Measurements from ENCODE around the gene WNT5B. TPM values are rescaled to one million over a fixed set of nuclear protein-coding genes. Genes with fewer than 3 reads are reported as not detected.

WNT5B gene
- total and polyA plus RNA-seq, 4 donors: 0.88 to 11.2 (median 2.8) TPM

- whole genome bisulfite sequencing, 2 donors: 91 to 92% methylated on average over 39 to 40 of the region's 40 CpGs
- intact Hi-C loops (cut with DNase I): no loop called here
- Histone ChIP-seq H3K27ac (ENCODE audit: low read depth in 1 of 2, low read length in 2 of 2) (no peak overlapping the region), H3K36me3 (ENCODE audit: control insufficient read depth in 1 of 2, insufficient read depth in 2 of 2, low read length in 1 of 2) (no peaks in the 10 kb centered on the region), H3K4me3 (ENCODE audit: low read length in 2 of 2) (no peak overlapping the region), H3K9me3 (ENCODE audit: control insufficient read depth, low read length) (no peaks in the 10 kb centered on the region), H3K27me3 (ENCODE audit: control insufficient read depth in 1 of 2, insufficient read depth in 2 of 2, low read length in 1 of 2) (no peaks in the 10 kb centered on the region), H3K4me1 (ENCODE audit: control insufficient read depth in 1 of 2, insufficient read depth in 2 of 2, low read length in 2 of 2) (no peaks in the 10 kb centered on the region)
- DNase-seq (no peak), ATAC-seq (ENCODE audit: low FRiP score) (no peak)
Observed at GRCh38 chr12:1639538-1639937, 10.5 kb downstream of the WNT5B start.

GRCh38 chr12:1640328-1641234 lies 11.6 kb downstream of the WNT5B start:
- no peaks in the 10 kb centered on the region for H3K9me3 ChIP-seq (ENCODE audit: control insufficient read depth, low read length)
- DNase-seq (no peak), ATAC-seq (ENCODE audit: low FRiP score) (no peak)
- no peaks in the 10 kb centered on the region for H3K27me3 ChIP-seq (ENCODE audit: control insufficient read depth in 1 of 2, insufficient read depth in 2 of 2, low read length in 1 of 2)
- H3K4me3 ChIP-seq (ENCODE audit: low read length in 2 of 2): no peak overlapping the region
- no peak overlapping the region for H3K27ac ChIP-seq (ENCODE audit: low read depth in 1 of 2, low read length in 2 of 2)
- no peaks in the 10 kb centered on the region for H3K4me1 ChIP-seq (ENCODE audit: control insufficient read depth in 1 of 2, insufficient read depth in 2 of 2, low read length in 2 of 2)
- H3K36me3 ChIP-seq (ENCODE audit: control insufficient read depth in 1 of 2, insufficient read depth in 2 of 2, low read length in 1 of 2): no peaks in the 10 kb centered on the region
- intact Hi-C loops (cut with DNase I): no loop called here
- 62 to 69% methylated on average over 18 of the region's 18 CpGs for WGBS, 2 donors

GRCh38 chr12:1642513-1642912 lies 13.5 kb downstream of the WNT5B start:
- H3K9me3 ChIP-seq (ENCODE audit: control insufficient read depth, low read length): no peaks in the 10 kb centered on the region
- intact Hi-C loops (cut with DNase I): no loop called here
- DNase-seq: no peak
- H3K27me3 ChIP-seq (ENCODE audit: control insufficient read depth in 1 of 2, insufficient read depth in 2 of 2, low read length in 1 of 2): no peaks in the 10 kb centered on the region
- no peak for ATAC-seq (ENCODE audit: low FRiP score)
- H3K4me1 ChIP-seq (ENCODE audit: control insufficient read depth in 1 of 2, insufficient read depth in 2 of 2, low read length in 2 of 2): no peaks in the 10 kb centered on the region
- no peak overlapping the region for H3K4me3 ChIP-seq (ENCODE audit: low read length in 2 of 2)
- WGBS, 2 donors: 94 to 96% methylated on average over 7 of the region's 7 CpGs
- H3K36me3 ChIP-seq (ENCODE audit: control insufficient read depth in 1 of 2, insufficient read depth in 2 of 2, low read length in 1 of 2): no peaks in the 10 kb centered on the region
- no peak overlapping the region for H3K27ac ChIP-seq (ENCODE audit: low read depth in 1 of 2, low read length in 2 of 2)

- Histone ChIP-seq H3K36me3 (ENCODE audit: control insufficient read depth in 1 of 2, insufficient read depth in 2 of 2, low read length in 1 of 2) (no peaks in the 10 kb centered on the region), H3K4me3 (ENCODE audit: low read length in 2 of 2) (no peak overlapping the region), H3K27ac (ENCODE audit: low read depth in 1 of 2, low read length in 2 of 2) (no peak overlapping the region), H3K9me3 (ENCODE audit: control insufficient read depth, low read length) (no peaks in the 10 kb centered on the region), H3K27me3 (ENCODE audit: control insufficient read depth in 1 of 2, insufficient read depth in 2 of 2, low read length in 1 of 2) (no peaks in the 10 kb centered on the region), H3K4me1 (ENCODE audit: control insufficient read depth in 1 of 2, insufficient read depth in 2 of 2, low read length in 2 of 2) (no peaks in the 10 kb centered on the region)
- intact Hi-C loops (cut with DNase I): no loop called here
- WGBS, 2 donors: 92% methylated on average over 9 of the region's 9 CpGs
- DNase-seq (no peak), ATAC-seq (ENCODE audit: low FRiP score) (no peak)
Observed at GRCh38 chr12:1643043-1643442, 14.0 kb downstream of the WNT5B start.

- intact Hi-C loops (cut with DNase I): no loop called here
- H3K4me3 ChIP-seq (ENCODE audit: low read length in 2 of 2): no peak overlapping the region
- DNase-seq (no peak), ATAC-seq (ENCODE audit: low FRiP score) (peak; percentile 39)
- no peaks in the 10 kb centered on the region for H3K4me1 ChIP-seq (ENCODE audit: control insufficient read depth in 1 of 2, insufficient read depth in 2 of 2, low read length in 2 of 2)
- no peaks in the 10 kb centered on the region for H3K36me3 ChIP-seq (ENCODE audit: control insufficient read depth in 1 of 2, insufficient read depth in 2 of 2, low read length in 1 of 2)
- WGBS, 2 donors: 16 to 28% methylated on average over 7 of the region's 7 CpGs
- H3K27ac ChIP-seq (ENCODE audit: low read depth in 1 of 2, low read length in 2 of 2): no peak overlapping the region
- no peaks in the 10 kb centered on the region for H3K9me3 ChIP-seq (ENCODE audit: control insufficient read depth, low read length)
- no peaks in the 10 kb centered on the region for H3K27me3 ChIP-seq (ENCODE audit: control insufficient read depth in 1 of 2, insufficient read depth in 2 of 2, low read length in 1 of 2)
Observed at GRCh38 chr12:1643905-1644533, 15.0 kb downstream of the WNT5B start.

GRCh38 chr12:1644534-1645438 lies 15.8 kb downstream of the WNT5B start:
- ATAC-seq (ENCODE audit: low FRiP score) (peak; percentile 51), DNase-seq (peak; percentile 91 to 92)
- Histone ChIP-seq H3K4me1 (ENCODE audit: control insufficient read depth in 1 of 2, insufficient read depth in 2 of 2, low read length in 2 of 2) (no peaks in the 10 kb centered on the region), H3K9me3 (ENCODE audit: control insufficient read depth, low read length) (no peaks in the 10 kb centered on the region), H3K36me3 (ENCODE audit: control insufficient read depth in 1 of 2, insufficient read depth in 2 of 2, low read length in 1 of 2) (no peaks in the 10 kb centered on the region), H3K27ac (ENCODE audit: low read depth in 1 of 2, low read length in 2 of 2) (no peak overlapping the region), H3K4me3 (ENCODE audit: low read length in 2 of 2) (no peak overlapping the region), H3K27me3 (ENCODE audit: control insufficient read depth in 1 of 2, insufficient read depth in 2 of 2, low read length in 1 of 2) (no peaks in the 10 kb centered on the region)
- intact Hi-C loops (cut with DNase I): no loop called here
- 16 to 21% methylated on average over 15 of the region's 15 CpGs for WGBS, 2 donors

GRCh38 chr12:1645819-1646218 lies 16.8 kb downstream of the WNT5B start:
- WGBS, 2 donors: 97 to 98% methylated on average over 29 of the region's 29 CpGs
- no peak for ATAC-seq (ENCODE audit: low FRiP score)
- Histone ChIP-seq H3K27ac (ENCODE audit: low read depth in 1 of 2, low read length in 2 of 2) (no peak overlapping the region), H3K36me3 (ENCODE audit: control insufficient read depth in 1 of 2, insufficient read depth in 2 of 2, low read length in 1 of 2) (no peaks in the 10 kb centered on the region), H3K4me3 (ENCODE audit: low read length in 2 of 2) (no peak overlapping the region), H3K4me1 (ENCODE audit: control insufficient read depth in 1 of 2, insufficient read depth in 2 of 2, low read length in 2 of 2) (no peaks in the 10 kb centered on the region), H3K27me3 (ENCODE audit: control insufficient read depth in 1 of 2, insufficient read depth in 2 of 2, low read length in 1 of 2) (no peaks in the 10 kb centered on the region), H3K9me3 (ENCODE audit: control insufficient read depth, low read length) (no peaks in the 10 kb centered on the region)
- intact Hi-C loops (cut with DNase I): no loop called here
- DNase-seq: no peak

- intact Hi-C loops (cut with DNase I): no loop called here
- Histone ChIP-seq H3K4me1 (ENCODE audit: control insufficient read depth in 1 of 2, insufficient read depth in 2 of 2, low read length in 2 of 2) (no peaks in the 10 kb centered on the region), H3K4me3 (ENCODE audit: low read length in 2 of 2) (no peak overlapping the region), H3K36me3 (ENCODE audit: control insufficient read depth in 1 of 2, insufficient read depth in 2 of 2, low read length in 1 of 2) (no peaks in the 10 kb centered on the region), H3K27me3 (ENCODE audit: control insufficient read depth in 1 of 2, insufficient read depth in 2 of 2, low read length in 1 of 2) (no peaks in the 10 kb centered on the region), H3K27ac (ENCODE audit: low read depth in 1 of 2, low read length in 2 of 2) (no peak overlapping the region), H3K9me3 (ENCODE audit: control insufficient read depth, low read length) (no peaks in the 10 kb centered on the region)
- WGBS, 2 donors: 93% methylated on average over 21 of the region's 21 CpGs
- ATAC-seq (ENCODE audit: low FRiP score) (no peak), DNase-seq (no peak)
Observed at GRCh38 chr12:1646569-1647284, 17.7 kb downstream of the WNT5B start.

Measured in aorta (tissue), 5 donors.